PFSK-1 (cell line): ENCODE measurements around the gene BCR. TPM values are rescaled to one million over a fixed set of nuclear protein-coding genes. Genes with fewer than 3 reads are reported as not detected.
A peak's percentile ranks its signal among the peaks of the same experiment; 100 is the strongest.

Source experiments
- FOXP2 ChIP-seq: optimal IDR thresholded peaks from 2 replicates; pipeline ENCODE3; 2011; ENCODE audit warnings: borderline replicate concordance, control low read depth, inconsistent platforms; ENCODE audit not compliant: insufficient read depth; ENCODE audit errors: extremely low read length, extremely low read depth
- POLR2AphosphoS5 ChIP-seq: IDR thresholded peaks from 2 replicates; pipeline ENCODE4 v1.6.1; 2012; ENCODE audit warnings: low read depth, mild to moderate bottlenecking, control low read depth, low read length, moderate library complexity
- REST ChIP-seq, 2 experiments: IDR thresholded peaks; 2 replicates each; pipeline versions ENCODE4 v1.6.1 to v1.8.0; 2011 to 2012; ENCODE audit warnings: low read depth in 2 of 2, low read length in 2 of 2, control low read depth in 1 of 2, inconsistent platforms in 1 of 2, mild to moderate bottlenecking in 1 of 2, moderate library complexity in 1 of 2; ENCODE audit not compliant: insufficient read depth in 1 of 2
- SIN3A ChIP-seq: IDR thresholded peaks from 2 replicates; pipeline ENCODE4 v1.6.1; 2012; ENCODE audit warnings: mild to moderate bottlenecking, low read length, moderate library complexity, borderline replicate concordance; ENCODE audit not compliant: insufficient read depth
- TAF1 ChIP-seq: IDR thresholded peaks from 2 replicates; pipeline ENCODE4 v1.6.1; 2012; ENCODE audit warnings: low read length, control low read depth, borderline replicate concordance; ENCODE audit not compliant: insufficient read depth
- polyA plus RNA-seq: library from polyadenylated mRNA; unstranded; fragments of >200 nt; gene quantifications from one replicate; pipeline ENCODE4 v1.2.1, GENCODE V29; 2012; ENCODE audit warnings: low read depth, missing spikeins; ENCODE audit not compliant: insufficient read length

The BCR gene
- polyA plus RNA-seq: 53.5 TPM

- 0 out of 2 replicates have a peak, but pooled peaks have one; percentile 43 for TF ChIP-seq TAF1
- peak; percentile 59; the same call in 1 of the 2 replicates for TF ChIP-seq POLR2AphosphoS5
- peak; percentile 46 for TF ChIP-seq FOXP2
- no peak for TF ChIP-seq REST (IDR thresholded peaks at IDR 0.05; ENCODE audit: insufficient read depth in 1 of 2, low read depth in 2 of 2, low read length in 2 of 2)
- TF ChIP-seq SIN3A: no peak
These were observed at the start of gene BCR for GRCh38 chr22:23180301-23180892. BCR (plus strand) TSS chr22:23180509; CDS start chr22:23180961, 452 bp downstream.

GRCh38 chr22:23130697-23131096, 49.6 kb upstream of the BCR start:
- TF ChIP-seq FOXP2: no peak
- no peak for TF ChIP-seq TAF1
- no peak for TF ChIP-seq SIN3A
- no peak for TF ChIP-seq POLR2AphosphoS5
- no peak for TF ChIP-seq REST (IDR thresholded peaks at IDR 0.05; ENCODE audit: insufficient read depth in 1 of 2, low read depth in 2 of 2, low read length in 2 of 2)

- no peak for TF ChIP-seq SIN3A
These were observed 48.4 kb upstream of the BCR start for GRCh38 chr22:23131931-23132330.

- no peak for TF ChIP-seq TAF1
- TF ChIP-seq REST (IDR thresholded peaks at IDR 0.05; ENCODE audit: insufficient read depth in 1 of 2, low read depth in 2 of 2, low read length in 2 of 2): no peak
- TF ChIP-seq POLR2AphosphoS5: no peak
- no peak for TF ChIP-seq SIN3A
- TF ChIP-seq FOXP2: no peak
These were observed 47.8 kb upstream of the BCR start for GRCh38 chr22:23132376-23133091.

- TF ChIP-seq TAF1 (no peak), REST (IDR thresholded peaks at IDR 0.05; ENCODE audit: insufficient read depth in 1 of 2, low read depth in 2 of 2, low read length in 2 of 2) (no peak), FOXP2 (no peak), POLR2AphosphoS5 (no peak), SIN3A (no peak)
These were observed 46.4 kb upstream of the BCR start for GRCh38 chr22:23133922-23134321.
